K562 (cell line): ENCODE measurements around the gene IFT27. TPM values are rescaled to one million over a fixed set of nuclear protein-coding genes. Genes with fewer than 3 reads are reported as not detected.

Experiments
- CREB1 ChIP-seq, 2 experiments: sonication (generic) in 1 of 2; formaldehyde crosslinking in 1 of 2; IDR thresholded peaks; 2 replicates each; pipeline versions ENCODE4 v1.6.1 to v1.8.0; 2012 to 2022; ENCODE audit warnings: inconsistent platforms in 1 of 2, mild to moderate bottlenecking in 1 of 2, missing genetic modification reagents in 1 of 2, moderate library complexity in 1 of 2
- CREBBP ChIP-seq: IDR thresholded peaks from one replicate; pipeline ENCODE4 v1.6.1; 2012; ENCODE audit warnings: low read depth, mild to moderate bottlenecking, control low read depth, inconsistent platforms, low read length
- CSDE1 ChIP-seq, 2 experiments: fragments of 450-650 bp; IDR thresholded peaks; 2 replicates each; pipeline ENCODE4 v1.6.1; 2016; ENCODE audit warnings: mild to moderate bottlenecking in 1 of 2
- HNRNPH1 ChIP-seq: fragments of 200-400 bp; formaldehyde crosslinking; optimal IDR thresholded peaks from 2 replicates; pipeline ENCODE3; 2017; ENCODE audit warnings: low read depth, mild to moderate bottlenecking, low read length, moderate library complexity
- MEIS2 ChIP-seq: fragments of 450-650 bp; IDR thresholded peaks from 2 replicates; pipeline ENCODE4 v1.6.1; 2014; ENCODE audit warnings: mild to moderate bottlenecking; ENCODE audit not compliant: partially characterized antibody
- SNIP1 ChIP-seq: fragments of 450-650 bp; IDR thresholded peaks from 2 replicates; pipeline ENCODE4 v1.7.1; 2017; ENCODE audit warnings: low read depth, mild to moderate bottlenecking
- TEAD1 ChIP-seq, 2 experiments: fragments of 450-650 bp in 1 of 2; sonication (generic) in 1 of 2; formaldehyde crosslinking; IDR thresholded peaks; 2 replicates each; pipeline versions ENCODE4 v1.4.0 to v1.8.0; 2020 to 2022; ENCODE audit warnings: mild to moderate bottlenecking in 2 of 2, missing genetic modification reagents in 1 of 2
- polyA plus RNA-seq, 8 experiments: library from polyadenylated mRNA; depleted of rRNA in 4 of 8; stranded (reverse) in 5 of 8; unstranded in 3 of 8; fragments of >200 nt; fragmentation: Nextera tagmentation in 2 of 8; fragmentation: Illumina TruSeq in 1 of 8; extraction: Ambion mirVana in 2 of 8; extraction: Trizol in 1 of 8; gene quantifications; 2 replicates each; pipeline versions ENCODE4 v1.2.1 to v1.2.3, GENCODE V29; 2011 to 2014; ENCODE audit warnings: inconsistent platforms in 1 of 8, missing spikeins in 1 of 8
- total RNA-seq, 7 experiments: library from RNA; depleted of rRNA in 6 of 7; stranded (reverse); fragments of >200 nt in 6 of 7; fragmentation: Illumina TruSeq in 2 of 7; extraction: Trizol in 2 of 7; gene quantifications; 2 replicates each; pipeline versions ENCODE4 v1.2.1 to v1.2.3, GENCODE V29; 2011 to 2021; ENCODE audit warnings: low replicate concordance in 1 of 7
- TF ChIP-seq, protein P1 (sequence below): fragments of 250-450 bp; sonication (Bioruptor Pico); IDR thresholded peaks from 2 replicates; pipeline ENCODE4 v1.8.0; 2021; ENCODE audit warnings: mild to moderate bottlenecking, moderate library complexity
- TF ChIP-seq, protein P2 (sequence below), 2 experiments: fragments of 450-650 bp; conservative IDR thresholded peaks; 2 replicates each; pipeline ENCODE4 v1.6.1; 2017; ENCODE audit warnings: mild to moderate bottlenecking in 2 of 2, moderate library complexity in 2 of 2
- TF ChIP-seq, protein P3 (sequence below): fragments of 450-650 bp; IDR thresholded peaks from 2 replicates; pipeline ENCODE4 v1.6.1; 2017; ENCODE audit warnings: antibody characterized with exemption
- TF ChIP-seq, protein P4 (sequence below): sonication (generic); formaldehyde crosslinking; IDR thresholded peaks from 2 replicates; pipeline ENCODE4 v1.8.1; 2023; ENCODE audit warnings: mild to moderate bottlenecking, missing genetic modification reagents
- TF ChIP-seq, protein P5 (sequence below): sonication (generic); formaldehyde crosslinking; IDR thresholded peaks from 2 replicates; pipeline ENCODE4 v1.8.0; 2022; ENCODE audit warnings: mild to moderate bottlenecking, missing genetic modification reagents, borderline replicate concordance
- TF ChIP-seq, protein P6 (sequence below), 2 experiments: IDR thresholded peaks in 1 of 2; conservative IDR thresholded peaks in 1 of 2; 2 replicates each; pipeline ENCODE4 v1.6.1; 2016; ENCODE audit warnings: low read depth in 2 of 2, mild to moderate bottlenecking in 1 of 2, missing compliant biosample characterization in 1 of 2, missing genetic modification characterization in 1 of 2, moderate library complexity in 1 of 2

The IFT27 gene
- total and polyA plus RNA-seq, 9 of the 15 experiments (the other 6 are each of a cell fraction or from before 2014, with no cell fraction given): 0.01 to 1.4 (median 0.14) TPM; not detected in 1

DNA sequence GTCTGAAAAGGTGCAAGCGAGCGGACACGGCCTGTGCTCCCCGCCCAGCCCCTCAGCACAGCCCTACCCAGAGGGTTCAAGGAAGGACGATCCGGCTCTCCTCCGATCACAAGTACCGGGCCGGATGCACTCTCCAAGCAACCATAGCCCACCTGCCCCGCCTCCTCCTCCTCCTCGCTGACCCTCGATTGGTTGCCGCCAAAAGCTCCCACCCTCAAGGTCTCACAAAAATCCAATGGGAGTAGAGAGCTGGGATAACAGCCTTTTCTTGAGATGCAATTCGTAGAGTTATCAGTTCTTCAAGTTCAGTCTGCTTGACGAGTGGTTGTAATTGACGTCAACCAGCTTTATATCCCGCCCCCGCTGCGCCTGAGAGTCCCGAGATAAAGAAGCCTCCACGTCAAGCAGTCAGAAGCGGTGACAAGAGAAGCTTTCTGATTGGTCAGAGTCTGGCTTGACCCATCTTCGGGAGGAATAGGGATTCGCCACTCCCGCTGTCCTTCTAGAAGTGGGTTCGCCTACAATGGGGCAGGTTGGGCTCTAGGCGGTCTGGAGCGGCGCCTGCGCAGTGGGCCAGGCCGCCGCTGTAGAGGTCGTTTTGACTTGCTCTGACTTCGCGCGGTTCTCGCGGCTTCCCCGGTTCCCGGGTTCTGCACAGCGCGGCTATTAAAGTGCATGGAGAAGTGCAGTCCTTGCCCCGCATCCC, at the start of gene IFT27 (continued):
- TF ChIP-seq TEAD1 (CRISPR knock-in tag; IDR thresholded peaks at IDR 0.05) (no peak), CREBBP (no peak), CREB1 (IDR thresholded peaks at IDR 0.05) (no peak), CREB1 (CRISPR knock-in tag; IDR thresholded peaks at IDR 0.05) (peak; percentile 72), CSDE1 (IDR thresholded peaks at IDR 0.05) (no peak), HNRNPH1 (no peak), SNIP1 (no peak), MEIS2 (peak; percentile 57)
- TF ChIP-seq, protein P1, sequence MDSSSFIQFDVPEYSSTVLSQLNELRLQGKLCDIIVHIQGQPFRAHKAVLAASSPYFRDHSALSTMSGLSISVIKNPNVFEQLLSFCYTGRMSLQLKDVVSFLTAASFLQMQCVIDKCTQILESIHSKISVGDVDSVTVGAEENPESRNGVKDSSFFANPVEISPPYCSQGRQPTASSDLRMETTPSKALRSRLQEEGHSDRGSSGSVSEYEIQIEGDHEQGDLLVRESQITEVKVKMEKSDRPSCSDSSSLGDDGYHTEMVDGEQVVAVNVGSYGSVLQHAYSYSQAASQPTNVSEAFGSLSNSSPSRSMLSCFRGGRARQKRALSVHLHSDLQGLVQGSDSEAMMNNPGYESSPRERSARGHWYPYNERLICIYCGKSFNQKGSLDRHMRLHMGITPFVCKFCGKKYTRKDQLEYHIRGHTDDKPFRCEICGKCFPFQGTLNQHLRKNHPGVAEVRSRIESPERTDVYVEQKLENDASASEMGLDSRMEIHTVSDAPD: no peak
- TF ChIP-seq, protein P2, sequence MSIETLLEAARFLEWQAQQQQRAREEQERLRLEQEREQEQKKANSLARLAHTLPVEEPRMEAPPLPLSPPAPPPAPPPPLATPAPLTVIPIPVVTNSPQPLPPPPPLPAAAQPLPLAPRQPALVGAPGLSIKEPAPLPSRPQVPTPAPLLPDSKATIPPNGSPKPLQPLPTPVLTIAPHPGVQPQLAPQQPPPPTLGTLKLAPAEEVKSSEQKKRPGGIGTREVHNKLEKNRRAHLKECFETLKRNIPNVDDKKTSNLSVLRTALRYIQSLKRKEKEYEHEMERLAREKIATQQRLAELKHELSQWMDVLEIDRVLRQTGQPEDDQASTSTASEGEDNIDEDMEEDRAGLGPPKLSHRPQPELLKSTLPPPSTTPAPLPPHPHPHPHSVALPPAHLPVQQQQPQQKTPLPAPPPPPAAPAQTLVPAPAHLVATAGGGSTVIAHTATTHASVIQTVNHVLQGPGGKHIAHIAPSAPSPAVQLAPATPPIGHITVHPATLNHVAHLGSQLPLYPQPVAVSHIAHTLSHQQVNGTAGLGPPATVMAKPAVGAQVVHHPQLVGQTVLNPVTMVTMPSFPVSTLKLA (conservative IDR thresholded peaks at IDR 0.05): no peak
- TF ChIP-seq, protein P3, sequence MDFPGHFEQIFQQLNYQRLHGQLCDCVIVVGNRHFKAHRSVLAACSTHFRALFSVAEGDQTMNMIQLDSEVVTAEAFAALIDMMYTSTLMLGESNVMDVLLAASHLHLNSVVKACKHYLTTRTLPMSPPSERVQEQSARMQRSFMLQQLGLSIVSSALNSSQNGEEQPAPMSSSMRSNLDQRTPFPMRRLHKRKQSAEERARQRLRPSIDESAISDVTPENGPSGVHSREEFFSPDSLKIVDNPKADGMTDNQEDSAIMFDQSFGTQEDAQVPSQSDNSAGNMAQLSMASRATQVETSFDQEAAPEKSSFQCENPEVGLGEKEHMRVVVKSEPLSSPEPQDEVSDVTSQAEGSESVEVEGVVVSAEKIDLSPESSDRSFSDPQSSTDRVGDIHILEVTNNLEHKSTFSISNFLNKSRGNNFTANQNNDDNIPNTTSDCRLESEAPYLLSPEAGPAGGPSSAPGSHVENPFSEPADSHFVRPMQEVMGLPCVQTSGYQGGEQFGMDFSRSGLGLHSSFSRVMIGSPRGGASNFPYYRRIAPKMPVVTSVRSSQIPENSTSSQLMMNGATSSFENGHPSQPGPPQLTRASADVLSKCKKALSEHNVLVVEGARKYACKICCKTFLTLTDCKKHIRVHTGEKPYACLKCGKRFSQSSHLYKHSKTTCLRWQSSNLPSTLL: no peak
- TF ChIP-seq, protein P4, sequence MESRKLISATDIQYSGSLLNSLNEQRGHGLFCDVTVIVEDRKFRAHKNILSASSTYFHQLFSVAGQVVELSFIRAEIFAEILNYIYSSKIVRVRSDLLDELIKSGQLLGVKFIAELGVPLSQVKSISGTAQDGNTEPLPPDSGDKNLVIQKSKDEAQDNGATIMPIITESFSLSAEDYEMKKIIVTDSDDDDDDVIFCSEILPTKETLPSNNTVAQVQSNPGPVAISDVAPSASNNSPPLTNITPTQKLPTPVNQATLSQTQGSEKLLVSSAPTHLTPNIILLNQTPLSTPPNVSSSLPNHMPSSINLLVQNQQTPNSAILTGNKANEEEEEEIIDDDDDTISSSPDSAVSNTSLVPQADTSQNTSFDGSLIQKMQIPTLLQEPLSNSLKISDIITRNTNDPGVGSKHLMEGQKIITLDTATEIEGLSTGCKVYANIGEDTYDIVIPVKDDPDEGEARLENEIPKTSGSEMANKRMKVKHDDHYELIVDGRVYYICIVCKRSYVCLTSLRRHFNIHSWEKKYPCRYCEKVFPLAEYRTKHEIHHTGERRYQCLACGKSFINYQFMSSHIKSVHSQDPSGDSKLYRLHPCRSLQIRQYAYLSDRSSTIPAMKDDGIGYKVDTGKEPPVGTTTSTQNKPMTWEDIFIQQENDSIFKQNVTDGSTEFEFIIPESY: no peak
- TF ChIP-seq, protein P5, sequence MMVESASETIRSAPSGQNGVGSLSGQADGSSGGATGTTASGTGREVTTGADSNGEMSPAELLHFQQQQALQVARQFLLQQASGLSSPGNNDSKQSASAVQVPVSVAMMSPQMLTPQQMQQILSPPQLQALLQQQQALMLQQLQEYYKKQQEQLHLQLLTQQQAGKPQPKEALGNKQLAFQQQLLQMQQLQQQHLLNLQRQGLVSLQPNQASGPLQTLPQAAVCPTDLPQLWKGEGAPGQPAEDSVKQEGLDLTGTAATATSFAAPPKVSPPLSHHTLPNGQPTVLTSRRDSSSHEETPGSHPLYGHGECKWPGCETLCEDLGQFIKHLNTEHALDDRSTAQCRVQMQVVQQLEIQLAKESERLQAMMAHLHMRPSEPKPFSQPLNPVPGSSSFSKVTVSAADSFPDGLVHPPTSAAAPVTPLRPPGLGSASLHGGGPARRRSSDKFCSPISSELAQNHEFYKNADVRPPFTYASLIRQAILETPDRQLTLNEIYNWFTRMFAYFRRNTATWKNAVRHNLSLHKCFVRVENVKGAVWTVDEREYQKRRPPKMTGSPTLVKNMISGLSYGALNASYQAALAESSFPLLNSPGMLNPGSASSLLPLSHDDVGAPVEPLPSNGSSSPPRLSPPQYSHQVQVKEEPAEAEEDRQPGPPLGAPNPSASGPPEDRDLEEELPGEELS (CRISPR knock-in tag): no peak
- TF ChIP-seq, protein P6, sequence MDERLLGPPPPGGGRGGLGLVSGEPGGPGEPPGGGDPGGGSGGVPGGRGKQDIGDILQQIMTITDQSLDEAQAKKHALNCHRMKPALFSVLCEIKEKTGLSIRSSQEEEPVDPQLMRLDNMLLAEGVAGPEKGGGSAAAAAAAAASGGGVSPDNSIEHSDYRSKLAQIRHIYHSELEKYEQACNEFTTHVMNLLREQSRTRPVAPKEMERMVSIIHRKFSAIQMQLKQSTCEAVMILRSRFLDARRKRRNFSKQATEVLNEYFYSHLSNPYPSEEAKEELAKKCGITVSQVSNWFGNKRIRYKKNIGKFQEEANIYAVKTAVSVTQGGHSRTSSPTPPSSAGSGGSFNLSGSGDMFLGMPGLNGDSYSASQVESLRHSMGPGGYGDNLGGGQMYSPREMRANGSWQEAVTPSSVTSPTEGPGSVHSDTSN (CRISPR knock-in tag; IDR thresholded peaks at IDR 0.05; ENCODE audit: low read depth): peak; percentile 65
- TF ChIP-seq, protein P6 (tag; conservative IDR thresholded peaks at IDR 0.05; ENCODE audit: low read depth): peak; percentile 96
